ENCODE results near the gene OGA. TPM values are rescaled to one million over a fixed set of nuclear protein-coding genes. Genes with fewer than 3 reads are reported as not detected.

The OGA gene
- polyA plus RNA-seq, 3 donors: 6.9 to 104 (median 15.3) TPM

DNA sequence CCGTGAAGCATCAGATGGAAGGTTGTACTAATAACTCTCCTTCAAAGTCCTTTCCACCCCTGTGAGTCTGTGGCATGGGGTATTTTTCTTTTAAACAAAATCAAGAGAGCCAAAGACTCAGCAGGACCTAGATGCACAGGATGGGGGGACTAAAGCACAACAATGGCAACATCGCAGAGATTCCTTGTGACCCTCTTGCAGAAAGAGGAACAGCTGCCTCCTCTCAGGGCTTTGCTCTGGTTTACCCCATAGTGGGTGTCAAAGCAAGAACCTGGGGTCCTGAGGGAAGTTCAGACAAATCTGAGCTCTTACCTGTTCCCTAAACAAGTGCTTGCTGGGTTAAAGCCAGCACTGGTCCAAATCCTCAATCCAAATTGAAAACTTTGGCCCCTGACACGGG lies 81.6 kb downstream of the OGA start:
- H3K27me3 ChIP-seq (ENCODE audit: control insufficient read depth in 2 of 2, insufficient read depth in 2 of 2, low read length in 2 of 2): peaks cover 2 to 12% of the 10 kb centered on the region in 2 donors

More for the DNA sequence above, 81.6 kb downstream of the OGA start:
- TF ChIP-seq, protein P1, sequence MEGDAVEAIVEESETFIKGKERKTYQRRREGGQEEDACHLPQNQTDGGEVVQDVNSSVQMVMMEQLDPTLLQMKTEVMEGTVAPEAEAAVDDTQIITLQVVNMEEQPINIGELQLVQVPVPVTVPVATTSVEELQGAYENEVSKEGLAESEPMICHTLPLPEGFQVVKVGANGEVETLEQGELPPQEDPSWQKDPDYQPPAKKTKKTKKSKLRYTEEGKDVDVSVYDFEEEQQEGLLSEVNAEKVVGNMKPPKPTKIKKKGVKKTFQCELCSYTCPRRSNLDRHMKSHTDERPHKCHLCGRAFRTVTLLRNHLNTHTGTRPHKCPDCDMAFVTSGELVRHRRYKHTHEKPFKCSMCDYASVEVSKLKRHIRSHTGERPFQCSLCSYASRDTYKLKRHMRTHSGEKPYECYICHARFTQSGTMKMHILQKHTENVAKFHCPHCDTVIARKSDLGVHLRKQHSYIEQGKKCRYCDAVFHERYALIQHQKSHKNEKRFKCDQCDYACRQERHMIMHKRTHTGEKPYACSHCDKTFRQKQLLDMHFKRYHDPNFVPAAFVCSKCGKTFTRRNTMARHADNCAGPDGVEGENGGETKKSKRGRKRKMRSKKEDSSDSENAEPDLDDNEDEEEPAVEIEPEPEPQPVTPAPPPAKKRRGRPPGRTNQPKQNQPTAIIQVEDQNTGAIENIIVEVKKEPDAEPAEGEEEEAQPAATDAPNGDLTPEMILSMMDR (IDR thresholded peaks at IDR 0.05): no peak
- Histone ChIP-seq H3K9me3 (replicated peaks in 1 of 2; ENCODE audit: control insufficient read depth in 1 of 2, insufficient read depth in 1 of 2, low read length in 2 of 2) (no peaks in the 10 kb centered on the region), H3K4me1 (ENCODE audit: control insufficient read depth in 1 of 2, insufficient read depth in 2 of 2, low read length in 2 of 2) (no peaks in the 10 kb centered on the region), H3K36me3 (replicated peaks in 1 of 2; ENCODE audit: control insufficient read depth in 1 of 2, insufficient read depth in 2 of 2, low read length in 2 of 2) (no peaks in the 10 kb centered on the region), H3K9ac (ENCODE audit: insufficient read depth, low read length, poor library complexity, severe bottlenecking) (no peak overlapping the region), H2AFZ (ENCODE audit: insufficient read depth, low read depth, low read length, poor library complexity, severe bottlenecking) (no peak overlapping the region), H3K79me2 (ENCODE audit: insufficient read depth, low read length) (no peaks in the 10 kb centered on the region), H3K4me2 (replicated peaks; ENCODE audit: extremely low read depth, low read length, poor library complexity, severe bottlenecking) (no peak overlapping the region), H3K4me3 (replicated peaks in 1 of 3; ENCODE audit: low read depth in 2 of 3, low read length in 3 of 3) (no peak overlapping the region), H3K27ac (ENCODE audit: low read depth in 1 of 2, low read length in 2 of 2) (no peak overlapping the region), H4K20me1 (ENCODE audit: insufficient read depth, low read length) (no peaks in the 10 kb centered on the region)
- Mint-ChIP-seq H3K27me3 (ENCODE audit: low read depth in 3 of 3) (peaks cover 20 to 32% (median 24%) of the 10 kb centered on the region in 3 donors), H3K9me3 (no peaks in the 10 kb centered on the region), H3K27ac (no peak overlapping the region), H3K4me1 (no peaks in the 10 kb centered on the region), H3K4me3 (no peak overlapping the region), H3K36me3 (no peaks in the 10 kb centered on the region)
- DNase-seq: no peak
- 50% methylated on average over 1 of the region's 3 CpGs for WGBS (ENCODE audit: insufficient coverage)
- intact Hi-C loops (cut with micrococcal nuclease): no loop called here

Other genes starting within 250 kb of the OGA start
- 10 to 100 TPM in 2 of 3 donors, 1 to 10 TPM in 1; 9.9 to 37.0 (median 10.6) TPM for gene POLL, start 230.2 kb downstream of the OGA start, polyA plus RNA-seq
- gene DPCD, start 230.1 kb downstream of the OGA start, polyA plus RNA-seq: 10 to 100 TPM in 1 of 3 donors, 1 to 10 TPM in 2; 8.6 to 17.0 (median 9.0) TPM
- gene FBXW4, start 123.3 kb downstream of the OGA start, polyA plus RNA-seq: 10 to 100 TPM in 1 of 3 donors, 1 to 10 TPM in 2; 1.1 to 30.8 (median 1.8) TPM
- not detected for gene FGF8, start 42.3 kb downstream of the OGA start, polyA plus RNA-seq
- 1 to 10 TPM; 1.2 to 8.1 (median 3.8) TPM for gene NPM3, start 35.0 kb downstream of the OGA start, polyA plus RNA-seq
- 1 to 10 TPM in 1 of 3 donors, under 1 TPM in 1, not detected in 1; 0.48 to 2.1 TPM for gene KCNIP2, start 25.4 kb upstream of the OGA start, polyA plus RNA-seq
- gene ARMH3, start 237.7 kb upstream of the OGA start, polyA plus RNA-seq: 10 to 100 TPM; 20.4 to 26.3 (median 22.1) TPM
- 10 to 100 TPM in 2 of 3 donors, 1 to 10 TPM in 1; 2.9 to 27.3 (median 23.6) TPM for gene HPS6, start 246.9 kb upstream of the OGA start, polyA plus RNA-seq

All from CD14-positive monocyte (primary cell).